Globus pallidus (tissue), 1 donor: ENCODE results near the gene NLK.
"Not testable (repeated sequence)": the region's sequence is repeated elsewhere in the genome, so short reads cannot be mapped to it uniquely, and the experiment has no call there.

Experiments
- DNase-seq: peaks from one replicate; pipeline ENCODE4 v3.0.0-alpha.2; 2015; ENCODE audit warnings: low spot score

The NLK gene

DNA sequence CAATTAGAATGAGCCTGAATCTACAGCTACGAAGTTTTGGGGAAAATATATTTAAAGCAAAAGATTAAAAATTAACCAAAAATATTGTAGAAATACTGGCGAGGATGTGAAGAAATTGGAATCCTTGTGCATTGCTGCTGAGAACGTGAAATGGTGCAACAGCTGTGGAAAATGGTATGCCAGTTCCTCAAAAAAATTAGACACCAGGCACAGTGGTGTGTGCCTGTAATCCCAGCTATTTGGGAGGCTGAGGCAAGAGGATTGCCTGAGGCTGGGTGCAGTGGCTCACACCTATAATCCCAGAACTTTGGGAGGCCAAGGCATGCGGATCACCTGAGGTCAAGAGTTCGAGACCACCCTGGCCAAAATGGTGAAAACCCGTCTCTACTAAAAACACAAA is 156.6 kb downstream of the NLK start:
- no peak for DNase-seq

DNA sequence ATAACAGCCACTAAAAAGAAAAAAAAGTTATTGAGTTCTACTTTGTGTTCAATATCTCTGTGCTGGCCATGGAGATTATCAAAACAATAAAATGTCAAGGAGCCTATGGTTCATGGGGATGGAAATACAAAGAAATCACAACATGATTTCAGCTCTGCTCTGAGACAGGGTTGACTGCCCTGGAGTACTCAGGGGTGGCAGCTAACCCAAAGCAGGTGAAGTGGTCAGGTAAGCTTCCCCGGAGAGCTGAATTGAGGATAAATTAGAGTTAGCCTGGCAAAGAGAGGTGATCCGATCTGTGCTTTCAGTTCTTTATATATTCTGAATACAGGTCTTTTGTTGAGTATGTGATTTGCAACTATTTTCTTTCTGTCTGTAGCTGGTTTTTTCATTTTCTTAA is 157.3 kb downstream of the NLK start:
- DNase-seq = no peak

DNA sequence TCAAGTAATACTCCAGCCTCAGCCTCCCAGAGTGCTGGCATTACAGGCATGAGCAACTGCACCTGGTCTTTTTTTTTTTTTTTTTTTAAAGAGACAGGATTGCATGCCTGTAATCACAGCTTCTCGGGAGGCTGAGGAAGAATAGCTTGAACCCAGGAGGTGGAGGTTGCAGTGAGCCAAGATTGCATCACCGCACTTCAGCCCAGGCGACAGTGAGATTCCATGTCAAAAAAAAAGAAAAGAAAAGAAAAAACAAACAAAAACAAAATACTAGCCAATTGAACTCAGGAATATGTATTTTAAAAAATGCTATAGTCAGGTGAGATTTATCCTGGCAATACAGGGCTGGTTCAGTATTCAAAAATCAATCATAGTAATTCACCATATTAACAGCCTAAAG is 158.8 kb downstream of the NLK start:
- DNase-seq = no peak

DNA sequence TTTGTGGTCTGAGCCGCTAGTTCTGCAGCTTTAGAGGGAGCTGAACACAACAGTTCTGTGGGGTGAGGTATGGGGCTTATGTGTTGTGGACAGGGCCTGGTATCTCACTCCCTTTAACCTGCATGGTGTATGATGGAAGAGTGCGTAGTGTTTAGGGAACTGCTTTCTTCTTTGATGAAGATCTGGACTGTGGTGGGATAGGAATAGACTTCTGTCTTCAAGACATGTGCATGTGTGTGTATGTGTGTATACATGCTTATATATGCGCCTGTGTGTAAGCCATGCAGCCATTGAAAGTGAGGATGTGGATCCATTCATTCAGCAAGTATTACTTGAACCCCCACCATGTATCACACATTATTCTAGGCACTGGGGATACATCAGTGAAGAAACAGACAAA is 161.8 kb downstream of the NLK start:
- DNase-seq = no peak

DNA sequence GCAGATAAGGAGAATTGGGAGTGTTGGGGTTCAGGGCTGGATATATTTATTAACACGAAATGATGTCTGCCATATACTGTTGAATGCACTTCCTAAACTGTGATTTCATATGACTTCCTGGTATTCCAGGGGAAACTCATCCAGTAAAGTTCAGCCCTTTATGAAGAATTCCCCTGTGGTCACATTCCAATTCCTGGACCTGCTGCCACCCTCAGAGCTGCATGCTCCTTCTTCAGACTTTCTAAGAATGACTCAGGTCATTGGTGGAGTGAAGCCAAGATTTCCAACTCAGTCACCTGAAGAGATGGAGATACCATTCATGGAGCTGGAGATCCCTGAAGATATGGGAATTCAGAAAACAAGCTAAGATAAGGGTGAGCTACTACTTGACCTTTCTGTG is 162.3 kb downstream of the NLK start:
- no peak for DNase-seq

DNA sequence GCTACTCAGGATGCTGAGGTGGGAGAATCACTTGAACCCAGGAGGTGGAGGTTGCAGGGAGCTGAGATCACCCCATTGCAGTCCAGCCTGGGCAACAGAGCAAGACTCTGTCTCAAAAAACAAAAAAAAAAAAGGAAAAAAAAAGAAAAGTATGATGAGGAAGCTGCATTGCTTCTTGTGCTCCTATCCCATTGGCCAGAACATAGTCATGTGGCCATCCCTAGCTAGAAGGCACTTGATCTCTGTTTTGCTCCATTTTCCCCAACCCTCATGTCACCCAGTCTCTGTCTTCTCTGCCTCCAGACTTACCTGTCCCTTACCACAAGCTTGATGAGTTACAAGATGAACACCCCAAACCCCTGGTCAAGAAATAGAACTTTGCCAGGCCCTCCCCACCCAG is 163.8 kb downstream of the NLK start:
- no peak for DNase-seq

DNA sequence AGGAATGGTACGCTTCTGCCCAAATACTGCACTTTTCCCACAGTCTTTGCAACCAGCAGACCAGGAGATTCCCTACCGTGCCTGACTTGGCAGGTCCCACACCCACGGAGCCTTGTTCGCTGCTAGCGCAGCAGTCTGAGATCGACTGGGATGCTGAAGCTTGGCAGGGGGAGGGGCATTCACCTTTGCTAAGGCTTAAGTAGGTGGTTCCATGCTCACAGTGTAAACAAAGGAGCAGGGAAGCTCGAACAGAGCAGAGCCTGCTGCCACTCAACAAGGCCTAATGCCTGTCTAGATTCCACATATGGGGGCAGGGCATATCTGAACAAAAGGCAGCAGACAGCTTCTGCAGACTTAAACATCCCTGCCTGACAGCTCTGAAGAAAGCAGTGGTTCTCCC is 169.3 kb downstream of the NLK start:
- no peak for DNase-seq

DNA sequence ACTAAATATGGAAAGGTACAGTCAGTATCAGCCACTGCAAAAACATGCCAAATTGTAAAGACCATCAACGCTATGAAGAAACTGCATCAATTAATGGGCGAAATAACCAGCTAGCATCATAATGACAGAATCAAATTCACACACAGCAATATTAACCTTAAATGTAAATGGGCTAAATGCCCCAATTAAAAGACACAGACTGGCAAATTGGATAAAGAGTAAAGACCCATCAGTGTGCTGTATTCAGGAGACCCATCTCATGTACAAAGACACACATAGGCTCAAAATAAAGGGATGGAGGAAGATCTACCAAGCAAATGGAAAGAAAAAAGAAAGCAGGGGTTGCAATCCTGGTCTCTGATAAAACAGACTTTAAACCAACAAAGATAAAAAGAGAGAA is 171.1 kb downstream of the NLK start:
- DNase-seq = not testable (repeated sequence)

DNA sequence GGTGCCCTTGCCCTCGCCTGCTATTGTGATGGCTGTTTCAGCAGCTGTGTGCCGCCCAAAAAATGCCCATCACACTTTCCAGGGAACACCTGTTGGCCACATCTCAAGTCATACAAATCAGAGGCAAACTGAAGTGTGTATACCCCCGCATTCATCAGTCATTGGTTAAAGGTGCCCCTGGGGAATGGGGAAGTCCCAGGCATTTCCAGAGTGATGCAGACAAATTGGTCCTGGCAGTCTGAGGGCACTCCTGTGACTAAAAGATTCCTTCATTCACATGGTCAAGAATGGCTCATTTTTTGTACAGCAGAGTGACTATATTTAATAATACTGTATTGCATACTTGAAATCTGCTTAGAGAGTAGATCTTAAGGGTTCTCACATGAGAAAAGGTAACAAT is 173.6 kb downstream of the NLK start:
- no peak for DNase-seq

DNA sequence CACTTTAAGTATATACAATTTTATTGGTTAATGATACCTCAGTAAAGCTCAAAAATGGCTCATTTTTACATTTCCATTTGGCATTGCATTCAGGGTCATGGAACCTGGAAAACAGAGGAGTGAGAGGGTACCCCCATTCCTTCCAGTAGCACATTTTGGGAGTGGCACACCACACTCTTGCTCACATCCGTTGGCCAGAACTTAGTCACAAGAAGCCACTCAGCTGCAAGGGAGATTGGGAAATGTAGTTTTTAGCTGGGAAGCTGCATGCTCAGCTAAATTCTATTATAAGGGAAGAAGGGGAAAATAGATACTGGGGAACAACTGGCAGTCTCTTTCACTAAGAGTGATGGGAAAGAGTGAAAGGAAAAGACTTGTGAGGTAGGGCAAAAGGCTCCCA is 174.1 kb downstream of the NLK start:
- DNase-seq = no peak

DNA sequence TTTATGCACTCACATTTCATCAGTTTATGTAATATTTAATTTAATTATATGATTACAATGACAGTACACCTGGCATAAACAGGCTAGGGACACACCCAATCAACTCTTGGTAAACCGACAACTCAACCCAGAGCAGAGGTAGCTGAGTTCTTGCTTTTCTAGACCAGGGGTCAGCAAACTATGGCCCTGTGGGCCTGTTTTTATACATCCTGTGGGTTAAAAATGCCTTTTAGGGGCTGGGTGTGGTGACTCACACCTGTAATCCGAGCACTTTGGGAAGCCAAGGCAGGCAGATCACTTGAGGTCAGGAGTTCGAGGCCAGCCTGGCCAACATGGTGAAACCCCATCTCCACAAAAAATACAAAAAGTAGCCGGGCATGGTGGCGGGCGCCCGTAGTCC is 177.3 kb downstream of the NLK start:
- no peak for DNase-seq

DNA sequence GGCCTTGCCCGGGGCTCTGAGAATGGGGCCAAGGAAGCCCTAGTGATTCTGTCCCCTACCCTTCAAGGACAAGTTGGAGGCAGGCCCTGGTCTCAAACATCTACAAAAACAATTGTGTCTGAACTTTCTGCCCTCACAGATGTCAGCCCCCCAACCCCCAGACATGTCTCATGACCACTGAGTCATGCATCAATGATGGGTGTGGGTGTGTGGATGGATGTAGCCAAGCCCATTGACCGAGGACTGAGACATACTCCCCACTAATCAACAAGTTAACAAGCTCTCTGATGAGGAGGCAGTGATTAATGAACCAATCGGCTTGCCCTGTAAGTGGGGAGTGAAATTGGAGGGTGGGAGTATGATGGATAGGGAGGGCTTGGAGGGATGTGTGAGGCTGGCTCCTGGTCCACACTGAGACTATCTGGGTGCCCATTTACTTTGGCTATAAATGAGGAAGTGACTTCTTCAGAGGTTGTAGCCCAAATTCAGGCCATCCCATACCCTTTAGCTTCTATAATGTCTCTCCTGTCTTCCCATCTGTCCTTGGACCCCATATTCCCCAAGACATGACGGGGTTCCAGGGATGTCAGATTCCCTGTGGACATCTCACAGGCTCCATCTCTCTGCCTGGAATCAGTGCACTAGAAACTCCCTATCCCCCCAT is 179.4 kb downstream of the NLK start:
- DNase-seq = no peak

DNA sequence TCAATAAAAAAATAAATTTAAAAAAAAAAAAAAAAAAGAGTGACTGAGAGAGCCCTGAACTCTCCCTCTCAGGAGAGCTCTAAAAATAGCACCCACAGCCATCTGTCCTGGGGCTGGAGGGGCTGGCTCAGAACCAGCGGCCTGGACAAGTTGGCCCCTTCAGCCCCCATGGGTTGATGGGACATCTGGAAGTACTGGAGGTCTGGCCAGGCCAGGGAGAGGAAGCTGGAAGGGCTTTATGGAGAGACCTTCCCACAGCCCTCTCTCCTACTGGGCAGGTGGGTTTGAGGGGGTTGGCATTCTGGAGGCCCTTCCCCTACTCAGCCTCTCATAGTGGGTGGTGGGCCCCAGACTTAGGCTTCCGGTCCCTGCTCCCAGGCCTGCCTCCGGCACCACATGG is 182.8 kb downstream of the NLK start:
- no peak for DNase-seq

DNA sequence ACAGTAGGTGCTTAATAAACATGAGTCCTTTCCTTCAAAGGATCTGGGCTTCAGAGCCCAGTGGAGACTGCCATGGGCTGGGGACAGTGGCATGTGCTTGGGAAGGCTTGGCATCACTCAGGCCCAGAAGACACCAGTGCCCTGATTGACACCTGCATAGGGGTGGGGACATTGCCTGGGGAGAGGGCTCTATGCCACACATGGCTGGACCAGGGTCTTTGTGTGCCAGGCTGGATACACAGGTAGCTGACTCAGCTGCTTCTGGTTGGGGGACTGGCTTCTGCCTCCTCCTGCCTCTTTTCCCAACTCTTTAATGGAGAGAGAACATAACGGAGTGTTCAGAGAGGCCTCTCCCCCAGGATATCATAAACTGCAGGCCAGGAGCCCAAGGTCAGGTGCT is 183.4 kb downstream of the NLK start:
- DNase-seq = no peak

DNA sequence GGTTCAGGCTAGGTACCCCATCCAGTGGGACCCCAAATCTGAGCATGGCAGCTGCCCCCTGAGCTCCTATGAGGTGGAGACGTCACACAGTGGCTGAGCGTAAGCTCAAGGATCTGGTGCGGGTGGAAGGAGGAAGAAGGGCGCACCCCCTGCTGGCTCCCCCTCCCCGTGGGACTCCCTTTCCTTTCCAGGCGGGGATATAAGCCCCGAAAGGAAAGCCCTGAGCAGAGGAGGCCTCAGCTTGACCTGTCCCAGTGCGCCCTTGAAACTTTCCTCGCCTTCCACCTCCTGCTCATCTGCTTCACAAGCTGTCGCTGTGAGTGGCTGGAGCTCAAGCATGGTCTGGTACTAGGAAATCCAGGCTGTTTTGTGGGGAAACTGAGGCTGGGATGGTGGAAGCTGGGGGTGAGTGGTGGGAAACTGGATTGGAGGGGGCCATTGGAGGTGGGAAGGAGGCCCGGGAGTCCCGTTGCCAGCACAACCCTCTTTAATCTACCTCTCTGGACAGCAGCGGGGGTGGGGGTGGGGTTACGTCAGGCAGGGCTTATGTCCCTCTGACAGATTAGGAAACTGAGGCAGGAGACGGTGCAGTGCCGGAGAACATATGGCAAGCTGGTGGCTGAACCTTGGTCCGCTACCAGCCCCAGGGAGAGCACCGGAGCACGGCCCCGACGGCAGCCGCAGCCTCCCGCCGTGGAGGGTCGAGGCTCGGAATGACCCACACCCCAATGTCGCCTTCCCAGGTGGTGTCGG is 184.3 kb downstream of the NLK start:
- DNase-seq = no peak

DNA sequence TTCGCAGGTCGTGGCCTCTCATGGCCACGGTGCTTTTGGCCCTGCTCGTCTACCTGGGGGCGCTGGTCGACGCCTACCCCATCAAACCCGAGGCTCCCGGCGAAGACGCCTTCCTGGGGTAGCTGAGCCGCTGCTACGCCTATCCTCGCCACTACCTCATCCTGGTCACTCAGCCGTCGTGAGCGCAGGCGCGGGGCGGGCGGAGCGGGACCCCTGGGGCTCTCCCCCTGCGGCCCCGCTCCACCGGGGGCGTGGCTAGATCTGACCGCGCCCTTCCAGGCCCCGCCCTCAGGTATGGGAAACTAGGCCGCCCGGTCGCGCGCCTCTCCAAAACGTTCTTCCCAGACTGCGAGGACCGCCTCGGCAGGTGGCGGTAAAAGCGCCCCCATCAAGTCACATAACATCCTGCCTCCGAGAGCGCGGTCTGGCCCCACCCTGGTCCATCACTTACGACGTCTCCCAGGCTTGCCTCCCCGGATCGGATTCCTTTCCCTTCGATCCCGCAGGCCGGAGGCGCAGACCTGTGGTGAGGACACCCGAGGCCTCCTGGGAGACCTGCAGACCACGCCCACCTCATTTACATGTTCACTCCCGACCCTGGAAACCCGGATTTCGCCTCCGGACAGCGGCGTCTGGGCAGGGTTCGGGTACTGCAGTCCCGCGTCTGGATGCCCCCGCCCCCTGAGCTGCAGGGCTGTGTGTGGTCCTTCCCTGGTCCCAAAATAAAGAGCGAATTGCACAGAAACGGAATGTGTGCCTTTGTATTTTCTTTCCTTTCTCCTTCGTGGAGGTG is 185.0 kb downstream of the NLK start:
- DNase-seq = no peak

DNA sequence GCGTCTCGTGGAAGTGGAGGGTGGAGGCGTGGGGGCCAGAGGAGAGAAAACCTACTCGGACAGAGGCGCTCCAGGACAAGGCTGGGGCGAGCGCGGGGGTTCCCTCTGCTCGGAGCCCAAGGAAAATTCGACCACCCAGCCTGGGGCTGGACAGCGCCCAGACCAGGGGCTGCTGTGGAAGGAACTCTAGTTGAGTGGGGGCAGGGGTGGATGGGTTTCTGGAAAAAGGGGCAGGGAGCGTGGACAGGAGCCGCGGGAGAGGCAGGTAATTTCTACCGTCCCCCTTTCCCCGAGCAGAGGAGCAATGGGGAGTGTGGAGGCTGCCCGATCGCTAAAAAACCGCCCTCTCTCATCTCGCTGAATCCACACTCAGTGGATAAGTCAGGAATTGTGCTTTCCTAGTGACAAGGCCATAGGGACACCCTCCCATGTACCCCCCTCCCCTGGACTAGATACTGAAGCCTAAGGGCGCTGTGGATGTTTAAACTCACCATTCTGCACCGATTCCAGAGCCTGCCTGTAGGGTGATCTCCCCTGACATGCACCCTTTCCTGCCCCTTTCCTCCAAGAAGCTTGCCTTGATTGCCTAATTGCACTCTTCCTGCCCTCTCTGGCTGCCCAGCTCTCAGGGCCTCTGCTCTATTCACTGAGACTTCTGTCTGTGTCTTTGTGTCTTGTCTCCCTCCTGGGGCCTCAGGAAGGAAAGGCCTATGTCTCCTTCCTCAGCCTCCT is 185.8 kb downstream of the NLK start:
- no peak for DNase-seq

DNA sequence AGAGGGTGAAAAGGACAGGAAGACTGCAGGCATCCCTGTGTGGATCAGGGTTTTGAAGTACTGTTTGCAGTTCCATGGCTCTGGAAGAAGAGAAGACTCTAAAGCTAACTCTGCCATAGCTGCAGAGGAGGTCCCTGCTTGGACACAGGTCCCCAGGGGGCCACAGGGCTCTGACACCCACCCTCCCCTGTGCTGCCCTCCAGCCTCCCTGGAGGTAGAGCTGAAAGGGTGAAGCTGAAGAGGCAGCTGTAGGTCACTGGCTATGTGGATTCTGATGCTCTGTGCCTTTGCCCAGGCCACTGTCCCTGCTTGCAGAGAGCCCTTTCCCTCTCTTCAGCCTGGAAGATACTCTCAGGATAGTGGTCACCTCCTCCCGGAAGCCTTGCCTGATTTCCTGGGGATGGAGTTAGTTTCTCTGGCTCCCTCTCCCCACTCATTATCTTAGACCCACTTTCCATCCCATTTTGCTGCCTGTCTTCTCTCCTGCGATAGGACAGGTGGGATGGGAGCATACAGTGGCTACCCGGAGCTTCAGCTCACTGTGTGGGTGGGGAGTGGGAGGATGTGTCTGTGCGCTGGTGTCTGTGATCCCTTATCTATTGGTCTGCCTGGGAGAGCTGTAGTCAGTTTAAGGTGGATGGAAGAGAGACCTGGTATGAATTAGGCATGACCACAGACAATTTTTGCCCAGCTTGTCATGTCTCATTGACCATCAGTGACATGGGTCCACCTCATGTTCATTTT is 186.7 kb downstream of the NLK start:
- no peak for DNase-seq

DNA sequence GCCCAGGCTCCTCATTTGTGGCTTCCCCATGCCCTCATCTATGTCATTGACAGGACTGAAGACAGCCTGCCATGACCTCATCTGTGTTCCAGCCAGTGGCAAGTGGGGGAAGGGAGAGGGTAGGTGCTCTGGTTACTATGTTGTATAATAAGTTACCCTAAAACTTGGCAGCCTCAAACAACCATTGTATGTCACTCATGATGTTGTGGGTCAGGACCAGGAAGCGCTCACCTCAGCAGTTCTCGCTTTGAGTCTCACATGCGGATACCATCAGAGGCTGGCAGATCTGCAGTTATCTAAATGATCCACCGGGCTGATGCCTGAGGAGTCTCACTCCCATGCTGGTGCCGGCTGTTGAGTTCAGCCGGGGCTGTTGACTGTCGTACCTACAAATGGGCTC is 187.5 kb downstream of the NLK start:
- no peak for DNase-seq

DNA sequence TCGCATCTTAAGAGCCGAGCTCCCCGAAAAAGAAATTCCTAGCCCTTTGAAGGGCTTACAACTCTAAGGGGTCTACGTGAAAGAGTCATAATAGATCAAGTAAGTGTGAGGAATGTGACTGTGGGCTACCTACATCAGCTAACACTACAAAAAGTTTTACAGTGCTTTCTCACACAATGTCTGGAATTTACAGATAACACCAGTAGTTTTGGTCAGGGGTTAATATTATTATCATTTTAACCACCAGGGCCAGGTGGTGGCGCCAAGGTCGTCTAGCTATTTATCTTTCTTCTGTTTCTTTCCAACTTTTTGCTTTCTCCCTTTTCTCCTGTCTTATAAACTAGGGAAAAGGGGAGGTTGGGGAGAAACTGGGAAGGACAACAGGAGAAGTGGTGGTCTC is 188.1 kb downstream of the NLK start:
- DNase-seq = not testable (repeated sequence)

DNA sequence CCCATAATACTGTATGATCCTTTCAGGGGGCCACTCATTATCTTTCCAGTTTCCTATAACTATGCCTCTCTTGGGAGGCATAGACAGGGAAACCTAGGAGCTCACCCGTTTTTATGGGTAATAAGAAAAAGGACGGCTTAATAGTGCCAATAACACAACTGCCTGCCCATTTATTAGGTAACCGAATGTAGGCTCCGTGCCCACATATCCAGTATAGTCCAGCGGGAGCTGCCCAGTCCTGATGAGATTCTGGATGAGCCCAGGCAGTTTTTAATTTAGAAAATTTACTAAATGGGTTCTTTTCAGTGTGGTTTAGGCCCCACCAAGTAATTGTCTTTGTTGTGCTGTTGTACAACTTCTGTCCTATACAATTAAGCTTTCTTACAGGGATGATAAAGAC is 189.1 kb downstream of the NLK start:
- DNase-seq = not testable (repeated sequence)
